ENCODE results near the gene PPP1CC.

The PPP1CC gene

GRCh38 chr12:110687396-110688169 lies 55.1 kb downstream of the PPP1CC start:
- DNase-seq (ENCODE audit: low read depth): no peak

GRCh38 chr12:110686294-110686903 lies 56.3 kb downstream of the PPP1CC start:
- no peak for DNase-seq (ENCODE audit: low read depth)

- no peak for DNase-seq (ENCODE audit: low read depth)
These were observed 58.3 kb downstream of the PPP1CC start for GRCh38 chr12:110684312-110684836.

- no peak for DNase-seq (ENCODE audit: low read depth)
These were observed 58.8 kb downstream of the PPP1CC start for GRCh38 chr12:110683888-110684287.

- DNase-seq (ENCODE audit: low read depth): no peak
These were observed 62.7 kb downstream of the PPP1CC start for GRCh38 chr12:110680032-110680431.

- DNase-seq (ENCODE audit: low read depth): no peak
These were observed 63.5 kb downstream of the PPP1CC start for GRCh38 chr12:110679201-110679600.

GRCh38 chr12:110677982-110678381 lies 64.7 kb downstream of the PPP1CC start:
- DNase-seq (ENCODE audit: low read depth): no peak

- DNase-seq (ENCODE audit: low read depth): no peak
These were observed 65.3 kb downstream of the PPP1CC start for GRCh38 chr12:110677206-110677911.

GRCh38 chr12:110676171-110676570 lies 66.5 kb downstream of the PPP1CC start:
- DNase-seq (ENCODE audit: low read depth): no peak

- peak; percentile 33 for DNase-seq (ENCODE audit: low read depth)
These were observed 72.5 kb downstream of the PPP1CC start for GRCh38 chr12:110670161-110670701.
